ENCODE data around the gene IL17RD.

The IL17RD gene

GRCh38 chr3:57154470-57155309, 10.5 kb downstream of the IL17RD start:
- in situ Hi-C loops (cut with MboI; ENCODE audit: low sequenced_read_pairs, unreplicated experiment): no loop called here
- no peak for TF ChIP-seq CTCF (IDR thresholded peaks at IDR 0.05; ENCODE audit: borderline replicate concordance, control extremely low read depth, extremely low read depth, insufficient read depth, missing control alignments)
- no peak for DNase-seq (ENCODE audit: low spot score)

- in situ Hi-C loops (cut with MboI; ENCODE audit: low sequenced_read_pairs, unreplicated experiment): no loop called here
- TF ChIP-seq CTCF (IDR thresholded peaks at IDR 0.05; ENCODE audit: borderline replicate concordance, control extremely low read depth, extremely low read depth, insufficient read depth, missing control alignments): no peak
- no peak for DNase-seq (ENCODE audit: low spot score)
These were observed 12.7 kb downstream of the IL17RD start for GRCh38 chr3:57152151-57153143.

GRCh38 chr3:57151749-57152148, 13.4 kb downstream of the IL17RD start:
- TF ChIP-seq CTCF (IDR thresholded peaks at IDR 0.05; ENCODE audit: borderline replicate concordance, control extremely low read depth, extremely low read depth, insufficient read depth, missing control alignments): no peak
- in situ Hi-C loops (cut with MboI; ENCODE audit: low sequenced_read_pairs, unreplicated experiment): no loop called here
- no peak for DNase-seq (ENCODE audit: low spot score)

- in situ Hi-C loops (cut with MboI; ENCODE audit: low sequenced_read_pairs, unreplicated experiment): no loop called here
- no peak for DNase-seq (ENCODE audit: low spot score)
- no peak for TF ChIP-seq CTCF (IDR thresholded peaks at IDR 0.05; ENCODE audit: borderline replicate concordance, control extremely low read depth, extremely low read depth, insufficient read depth, missing control alignments)
These were observed 14.1 kb downstream of the IL17RD start for GRCh38 chr3:57151021-57151449.

- in situ Hi-C loops (cut with MboI; ENCODE audit: low sequenced_read_pairs, unreplicated experiment): no loop called here
- DNase-seq (ENCODE audit: low spot score): no peak
These were observed 15.0 kb downstream of the IL17RD start for GRCh38 chr3:57150113-57150581.

More at GRCh38 chr3:57150113-57150581, 15.0 kb downstream of the IL17RD start:
- no peak for TF ChIP-seq CTCF (IDR thresholded peaks at IDR 0.05; ENCODE audit: borderline replicate concordance, control extremely low read depth, extremely low read depth, insufficient read depth, missing control alignments)

Data from GM13976 (cell line).